ENCODE results near the gene HERC5. TPM values are rescaled to one million over a fixed set of nuclear protein-coding genes. Genes with fewer than 3 reads are reported as not detected.
"Not testable (repeated sequence)": the region's sequence is repeated elsewhere in the genome, so short reads cannot be mapped to it uniquely, and the experiment has no call there.

Gene HERC5
- total RNA-seq, 2 donors from 2014 or later: 13.4 to 13.7 TPM

GRCh38 chr4:88539322-88540068 is 82.6 kb downstream of the HERC5 start:
- H3K9me3 ChIP-seq; H3K27me3 ChIP-seq (replicated peaks; ENCODE audit: insufficient read depth); H3K4me1 ChIP-seq (ENCODE audit: control insufficient read depth in 1 of 2, low read depth in 2 of 2); H3K4me3 ChIP-seq; H3K36me3 ChIP-seq; H3K27ac ChIP-seq; ATAC-seq (ENCODE audit: insufficient number of reproducible peaks, low FRiP score, low read depth): not testable (repeated sequence)
- TF ChIP-seq CTCF (IDR thresholded peaks at IDR 0.05): peak; percentile 50
- DNase-seq (ENCODE audit: low spot score): peak; percentile 4

GRCh38 chr4:88549815-88550214 is 92.9 kb downstream of the HERC5 start:
- TF ChIP-seq CTCF (IDR thresholded peaks at IDR 0.05): no peak
- no peaks in the 10 kb centered on the region for H3K36me3 ChIP-seq
- no peaks in the 10 kb centered on the region for H3K9me3 ChIP-seq
- ATAC-seq (ENCODE audit: insufficient number of reproducible peaks, low FRiP score, low read depth) (no peak), DNase-seq (ENCODE audit: low spot score) (no peak)
- no peak overlapping the region for H3K4me3 ChIP-seq
- no peak overlapping the region for H3K27ac ChIP-seq
- no peaks in the 10 kb centered on the region for H3K4me1 ChIP-seq (ENCODE audit: control insufficient read depth in 1 of 2, low read depth in 2 of 2)
- H3K27me3 ChIP-seq (replicated peaks; ENCODE audit: insufficient read depth): no peaks in the 10 kb centered on the region

Other genes with a start within 250 kb of the HERC5 start
- gene PPM1K, start 172.6 kb upstream of the HERC5 start, total RNA-seq: 10 to 100 TPM; 66.3 to 70.8 TPM
- 10 to 100 TPM in 1 of 2 donors, 1 to 10 TPM in 1; 7.8 to 12.9 TPM for gene HERC6, start 78.3 kb upstream of the HERC5 start, total RNA-seq
- gene PYURF, start 66.7 kb downstream of the HERC5 start, total RNA-seq: 10 to 100 TPM; 81.5 to 94.0 TPM
- gene HERC3, start 135.4 kb downstream of the HERC5 start, total RNA-seq: 10 to 100 TPM; 34.5 to 51.4 TPM
- gene NAP1L5, start 240.7 kb downstream of the HERC5 start, total RNA-seq: 1 to 10 TPM; 6.0 to 6.2 TPM